ENCODE data around the gene CTBP1. TPM values are rescaled to one million over a fixed set of nuclear protein-coding genes. Genes with fewer than 3 reads are reported as not detected.
A peak's percentile ranks its signal among the peaks of the same experiment; 100 is the strongest.

Gene CTBP1
- total RNA-seq, 1 donor from 2014 or later = 165 TPM

- Mint-ChIP-seq H3K27me3 (ENCODE audit: unreplicated experiment) (peaks cover 1% of the 10 kb centered on the region), H3K4me3 (ENCODE audit: unreplicated experiment) (no peak overlapping the region), H3K4me1 (ENCODE audit: unreplicated experiment) (no peaks in the 10 kb centered on the region), H3K9me3 (ENCODE audit: unreplicated experiment) (no peaks in the 10 kb centered on the region), H3K36me3 (ENCODE audit: low read depth, unreplicated experiment) (no peaks in the 10 kb centered on the region), H3K27ac (ENCODE audit: unreplicated experiment) (no peak overlapping the region)
- no peak for DNase-seq (ENCODE audit: low spot score)
- TF ChIP-seq CTCF (IDR thresholded peaks at IDR 0.05; ENCODE audit: unreplicated experiment) = no peak
Observed at GRCh38 chr4:1196421-1197183, 52.3 kb downstream of the CTBP1 start.

DNA sequence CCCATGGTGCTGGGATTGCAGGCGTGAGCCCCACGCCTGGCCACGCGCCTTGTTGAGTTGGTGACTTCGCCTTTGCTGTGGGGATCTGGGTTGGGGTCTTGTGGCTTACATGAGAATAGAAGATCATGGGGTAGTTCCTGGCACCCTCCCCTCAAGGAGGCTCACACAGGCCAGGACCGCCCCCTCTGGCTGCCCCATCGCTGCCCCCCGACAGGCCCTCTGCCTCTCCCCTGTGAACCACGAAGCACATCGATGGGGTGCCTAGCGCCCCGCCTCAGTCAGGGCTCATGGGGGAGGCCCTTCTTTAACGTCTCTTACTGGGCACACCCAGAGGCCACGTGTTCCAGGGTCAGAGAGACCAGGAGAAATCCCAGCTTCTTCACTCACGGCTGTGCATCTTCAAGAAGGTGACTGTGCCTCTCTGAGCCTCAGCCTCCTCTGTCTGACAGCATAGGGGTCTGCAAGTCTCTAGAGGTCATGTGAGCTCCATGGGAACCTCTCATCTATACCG is 53.0 kb downstream of the CTBP1 start:
- DNase-seq (ENCODE audit: low spot score) = no peak
- H3K27me3 Mint-ChIP-seq (ENCODE audit: unreplicated experiment) = no peaks in the 10 kb centered on the region
- no peak for TF ChIP-seq CTCF (IDR thresholded peaks at IDR 0.05; ENCODE audit: unreplicated experiment)
- H3K4me1 Mint-ChIP-seq (ENCODE audit: unreplicated experiment) = no peaks in the 10 kb centered on the region
- H3K27ac Mint-ChIP-seq (ENCODE audit: unreplicated experiment) = no peak overlapping the region
- H3K4me3 Mint-ChIP-seq (ENCODE audit: unreplicated experiment) = no peak overlapping the region
- no peaks in the 10 kb centered on the region for H3K9me3 Mint-ChIP-seq (ENCODE audit: unreplicated experiment)
- no peaks in the 10 kb centered on the region for H3K36me3 Mint-ChIP-seq (ENCODE audit: low read depth, unreplicated experiment)

GRCh38 chr4:1195109-1195671 is 53.7 kb downstream of the CTBP1 start:
- no peak for TF ChIP-seq CTCF (IDR thresholded peaks at IDR 0.05; ENCODE audit: unreplicated experiment)
- Mint-ChIP-seq H3K9me3 (ENCODE audit: unreplicated experiment) (no peaks in the 10 kb centered on the region), H3K36me3 (ENCODE audit: low read depth, unreplicated experiment) (no peaks in the 10 kb centered on the region), H3K27ac (ENCODE audit: unreplicated experiment) (no peak overlapping the region), H3K4me3 (ENCODE audit: unreplicated experiment) (no peak overlapping the region), H3K27me3 (ENCODE audit: unreplicated experiment) (no peaks in the 10 kb centered on the region), H3K4me1 (ENCODE audit: unreplicated experiment) (no peaks in the 10 kb centered on the region)
- peak; percentile 2 for DNase-seq (ENCODE audit: low spot score)

DNA sequence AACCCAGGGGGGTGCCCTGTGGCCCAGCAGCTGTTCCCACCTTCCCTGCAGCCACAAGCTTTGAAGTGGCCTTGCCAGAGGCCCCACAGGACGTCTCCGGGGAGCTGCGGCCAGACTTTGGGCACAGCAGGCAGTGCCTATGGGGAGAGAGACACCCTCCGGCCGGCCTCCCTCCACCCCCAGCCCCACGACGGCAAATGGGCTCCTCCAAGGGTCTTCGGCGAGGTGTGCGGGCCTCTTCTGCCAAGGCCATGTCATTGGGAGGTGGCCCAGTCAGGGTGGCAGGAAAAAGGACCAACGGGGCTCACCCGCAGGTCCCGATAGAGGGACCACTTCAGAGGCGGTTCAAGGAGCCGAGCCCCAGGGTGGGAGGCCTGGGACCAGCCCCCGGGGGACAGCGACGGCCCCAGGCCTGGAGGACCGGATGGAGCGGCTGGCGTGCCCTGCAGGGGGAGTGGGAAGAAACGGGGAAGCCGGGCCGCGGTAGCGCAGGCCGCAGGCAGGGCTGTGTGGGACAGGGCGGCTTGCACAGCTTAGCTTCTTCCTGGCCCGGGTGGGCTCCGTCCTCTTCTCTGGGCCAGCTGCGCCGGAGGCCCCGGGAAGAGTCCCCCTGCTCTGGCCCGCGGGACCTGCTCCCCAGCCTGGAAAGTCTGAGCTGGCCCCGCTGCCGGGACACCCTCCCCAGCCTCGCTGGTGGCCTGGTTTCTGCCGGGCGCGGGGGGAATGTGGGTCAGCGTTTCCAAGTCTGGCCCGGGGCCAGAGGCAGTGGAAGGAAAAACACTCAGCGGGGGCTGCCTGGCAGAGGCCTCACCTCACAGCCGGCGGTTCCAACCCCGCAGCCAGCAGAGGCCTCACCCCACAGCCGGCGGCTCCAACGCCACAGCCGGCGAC is 54.7 kb downstream of the CTBP1 start:
- Mint-ChIP-seq H3K4me1 (ENCODE audit: unreplicated experiment) (no peaks in the 10 kb centered on the region), H3K4me3 (ENCODE audit: unreplicated experiment) (no peak overlapping the region), H3K36me3 (ENCODE audit: low read depth, unreplicated experiment) (no peaks in the 10 kb centered on the region), H3K27me3 (ENCODE audit: unreplicated experiment) (no peaks in the 10 kb centered on the region), H3K27ac (ENCODE audit: unreplicated experiment) (no peak overlapping the region), H3K9me3 (ENCODE audit: unreplicated experiment) (no peaks in the 10 kb centered on the region)
- TF ChIP-seq CTCF (IDR thresholded peaks at IDR 0.05; ENCODE audit: unreplicated experiment) = no peak
- peak; percentile 4 for DNase-seq (ENCODE audit: low spot score)

Data from endothelial cell (in vitro differentiated cells).